GM12865 (cell line): Measurements from ENCODE around the gene GBX2.

ENCODE experiments used
- DNase-seq: peaks from one replicate; pipeline ENCODE4 v3.0.0; 2010; ENCODE audit warnings: low read depth
- H3K4me3 ChIP-seq: 2 replicates; pipeline ENCODE4 v1.5.1; 2011; ENCODE audit warnings: mild to moderate bottlenecking, low read depth, low read length, control low read depth
- TF ChIP-seq, protein P1 (sequence below): IDR thresholded peaks from 2 replicates; pipeline ENCODE4 v1.5.1; 2011; ENCODE audit warnings: low read length, control low read depth, low read depth, inconsistent platforms; ENCODE audit not compliant: insufficient read depth; ENCODE audit errors: missing control alignments

Gene GBX2

GRCh38 chr2:236168110-236169080, at the start of gene GBX2:
TSS of gene GBX2 (minus strand) at chr2:236168386. CDS start at chr2:236167971, 415 bp downstream.
- DNase-seq: no peak
- H3K4me3 ChIP-seq: no peak within 1 kb of the TSS
- TF ChIP-seq, protein P1, sequence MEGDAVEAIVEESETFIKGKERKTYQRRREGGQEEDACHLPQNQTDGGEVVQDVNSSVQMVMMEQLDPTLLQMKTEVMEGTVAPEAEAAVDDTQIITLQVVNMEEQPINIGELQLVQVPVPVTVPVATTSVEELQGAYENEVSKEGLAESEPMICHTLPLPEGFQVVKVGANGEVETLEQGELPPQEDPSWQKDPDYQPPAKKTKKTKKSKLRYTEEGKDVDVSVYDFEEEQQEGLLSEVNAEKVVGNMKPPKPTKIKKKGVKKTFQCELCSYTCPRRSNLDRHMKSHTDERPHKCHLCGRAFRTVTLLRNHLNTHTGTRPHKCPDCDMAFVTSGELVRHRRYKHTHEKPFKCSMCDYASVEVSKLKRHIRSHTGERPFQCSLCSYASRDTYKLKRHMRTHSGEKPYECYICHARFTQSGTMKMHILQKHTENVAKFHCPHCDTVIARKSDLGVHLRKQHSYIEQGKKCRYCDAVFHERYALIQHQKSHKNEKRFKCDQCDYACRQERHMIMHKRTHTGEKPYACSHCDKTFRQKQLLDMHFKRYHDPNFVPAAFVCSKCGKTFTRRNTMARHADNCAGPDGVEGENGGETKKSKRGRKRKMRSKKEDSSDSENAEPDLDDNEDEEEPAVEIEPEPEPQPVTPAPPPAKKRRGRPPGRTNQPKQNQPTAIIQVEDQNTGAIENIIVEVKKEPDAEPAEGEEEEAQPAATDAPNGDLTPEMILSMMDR: no peak

GRCh38 chr2:236217926-236218325, 49.7 kb upstream of the GBX2 start:
- TF ChIP-seq, protein P1: no peak
- DNase-seq: no peak
- no peak overlapping the region for H3K4me3 ChIP-seq

DNA sequence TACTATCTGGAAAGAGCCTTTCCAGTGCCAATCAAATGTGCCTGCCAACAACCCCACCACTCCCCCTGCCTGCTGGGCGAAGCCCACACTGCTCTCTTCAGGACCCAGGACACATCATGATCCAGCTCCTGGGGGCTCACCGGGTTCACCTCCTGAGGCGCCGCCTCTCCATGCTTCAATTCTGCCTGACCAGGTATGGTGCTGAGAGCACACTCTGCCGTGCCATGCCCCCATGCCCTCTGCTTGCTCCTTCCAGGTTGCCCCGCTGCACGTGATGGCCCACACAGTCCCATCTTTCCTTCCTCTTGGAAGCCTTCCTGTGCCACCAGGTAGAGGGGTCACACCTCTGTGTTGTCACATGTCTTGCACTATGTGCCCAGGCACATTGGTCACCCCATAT, 48.5 kb upstream of the GBX2 start:
- TF ChIP-seq, protein P1: no peak
- no peak for DNase-seq
- H3K4me3 ChIP-seq: no peak overlapping the region

DNA sequence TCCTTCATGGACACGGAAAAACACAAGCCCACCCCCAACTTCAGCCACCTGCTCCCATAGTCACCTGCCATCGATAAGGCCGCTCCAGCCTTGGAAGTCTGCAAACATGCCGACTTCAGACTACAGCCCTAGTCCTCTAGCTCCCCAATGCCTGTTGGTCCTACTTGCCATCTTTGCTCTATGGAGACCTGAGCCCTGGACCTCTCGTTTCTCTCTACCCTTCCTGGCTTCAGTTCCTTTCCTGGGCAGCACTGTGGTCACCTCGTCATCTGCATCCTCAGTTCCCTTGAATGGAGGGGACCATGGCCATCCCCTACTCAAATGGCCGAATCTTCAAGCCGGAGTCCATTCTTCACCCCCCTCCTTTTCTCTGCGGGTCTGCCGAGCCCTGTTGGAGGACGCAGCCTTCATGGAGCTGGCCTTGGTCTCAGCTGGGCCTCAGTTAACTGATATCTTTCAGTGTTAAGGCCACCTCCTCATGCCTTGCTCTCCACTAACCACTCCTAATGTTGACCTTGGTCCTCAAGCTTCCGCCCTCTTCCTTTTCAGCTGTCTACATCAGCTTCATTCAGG, 47.7 kb upstream of the GBX2 start:
- no peak overlapping the region for H3K4me3 ChIP-seq

DNA sequence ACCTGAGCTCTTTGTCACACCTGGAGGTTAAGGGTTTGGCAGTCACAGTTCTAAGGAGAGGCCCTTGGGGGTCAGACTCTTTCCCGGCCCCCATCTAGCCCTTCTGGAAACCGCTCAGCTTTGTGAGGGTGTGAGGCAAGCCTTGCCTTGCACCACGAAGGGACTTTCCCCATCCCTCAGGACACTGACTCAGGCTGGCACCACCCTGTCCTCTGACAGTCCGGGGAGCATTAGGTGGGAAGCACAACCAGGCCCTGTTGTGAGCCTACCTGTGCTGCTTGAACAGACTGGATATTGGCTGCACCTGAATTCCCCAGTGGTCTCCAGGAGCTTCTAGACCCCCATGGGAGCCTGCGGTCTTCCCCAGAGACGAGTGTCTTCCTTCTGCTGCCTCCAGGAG, 47.0 kb upstream of the GBX2 start:
- no peak for DNase-seq
- no peak overlapping the region for H3K4me3 ChIP-seq
- TF ChIP-seq, protein P1: no peak

More for the DNA sequence above, 47.7 kb upstream of the GBX2 start:
- TF ChIP-seq, protein P1: no peak
- no peak for DNase-seq

GRCh38 chr2:236214376-236214995, 46.3 kb upstream of the GBX2 start:
- no peak for DNase-seq
- no peak overlapping the region for H3K4me3 ChIP-seq
- TF ChIP-seq, protein P1: no peak
